B cell (primary cell): Measurements from ENCODE around the gene LRRC36.

Experiments used
- CTCF ChIP-seq: fragments of 200-600 bp; IDR thresholded peaks from one replicate; pipeline ENCODE4 v1.8.0; 2022; ENCODE audit warnings: antibody characterized with exemption, mild to moderate bottlenecking
- EZH2 ChIP-seq: IDR thresholded peaks from 2 replicates; pipeline ENCODE4 v1.6.1; 2012; ENCODE audit warnings: borderline replicate concordance, low read depth, mild to moderate bottlenecking, moderate library complexity, low read length; ENCODE audit not compliant: insufficient read depth, poor library complexity, severe bottlenecking

GRCh38 chr16:67397812-67398545 is 71.4 kb downstream of the LRRC36 start:
- TF ChIP-seq CTCF (no peak), EZH2 (no peak)
